Activated CD8-positive, alpha-beta memory T cell treated with anti-CD3 and anti-CD28 coated beads, Interleukin-2, amount 50 U/mL, for 24 hours (primary cell): ENCODE results near the gene MXI1.

ENCODE experiments used
- DNase-seq: peaks from one replicate; pipeline ENCODE4 v3.0.0-alpha.2; 2020; ENCODE audit errors: extremely low read depth

The MXI1 gene

GRCh38 chr10:110274647-110275046, 67.2 kb downstream of the MXI1 start:
- no peak for DNase-seq

- DNase-seq = no peak
Observed at GRCh38 chr10:110275128-110275729, 67.8 kb downstream of the MXI1 start.

GRCh38 chr10:110276603-110277002, 69.2 kb downstream of the MXI1 start:
- DNase-seq = no peak

GRCh38 chr10:110277591-110277990, 70.2 kb downstream of the MXI1 start:
- DNase-seq = no peak

DNA sequence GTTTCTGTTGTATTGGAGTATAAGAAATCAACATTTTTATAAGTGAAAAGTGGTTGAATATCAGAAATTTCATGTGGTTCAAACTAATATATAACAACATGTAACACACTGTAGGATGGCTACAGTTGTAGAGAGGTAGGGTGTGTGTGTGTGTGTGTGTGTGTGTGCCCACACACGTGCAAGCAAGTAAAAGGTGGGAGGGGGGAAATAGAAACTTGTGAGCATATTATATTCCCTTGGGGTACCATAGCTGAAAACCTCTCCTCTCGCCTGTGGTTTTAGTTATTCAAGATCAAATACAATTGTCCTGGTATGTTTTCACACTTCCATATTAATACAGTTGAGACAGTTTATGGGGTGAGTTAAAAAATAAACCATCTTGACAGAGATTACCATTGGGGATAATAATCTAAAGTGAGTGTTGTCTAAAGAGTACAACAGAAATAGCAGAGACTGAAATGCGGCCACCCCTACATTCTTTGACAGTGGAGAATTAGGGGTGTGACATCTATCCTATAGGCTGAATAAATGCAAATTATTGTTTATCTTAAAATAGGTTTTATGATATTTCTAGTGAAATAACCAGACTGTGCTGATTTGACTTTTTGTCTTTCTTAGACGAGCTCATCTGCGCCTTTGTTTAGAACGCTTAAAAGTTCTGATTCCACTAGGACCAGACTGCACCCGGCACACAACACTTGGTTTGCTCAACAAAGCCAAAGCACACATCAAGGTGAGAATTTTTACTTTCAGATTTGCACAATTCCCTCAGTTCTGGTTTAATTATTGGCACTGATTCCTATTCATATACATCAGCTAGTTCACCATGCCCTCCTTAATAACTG, 71.4 kb downstream of the MXI1 start:
- no peak for DNase-seq

DNA sequence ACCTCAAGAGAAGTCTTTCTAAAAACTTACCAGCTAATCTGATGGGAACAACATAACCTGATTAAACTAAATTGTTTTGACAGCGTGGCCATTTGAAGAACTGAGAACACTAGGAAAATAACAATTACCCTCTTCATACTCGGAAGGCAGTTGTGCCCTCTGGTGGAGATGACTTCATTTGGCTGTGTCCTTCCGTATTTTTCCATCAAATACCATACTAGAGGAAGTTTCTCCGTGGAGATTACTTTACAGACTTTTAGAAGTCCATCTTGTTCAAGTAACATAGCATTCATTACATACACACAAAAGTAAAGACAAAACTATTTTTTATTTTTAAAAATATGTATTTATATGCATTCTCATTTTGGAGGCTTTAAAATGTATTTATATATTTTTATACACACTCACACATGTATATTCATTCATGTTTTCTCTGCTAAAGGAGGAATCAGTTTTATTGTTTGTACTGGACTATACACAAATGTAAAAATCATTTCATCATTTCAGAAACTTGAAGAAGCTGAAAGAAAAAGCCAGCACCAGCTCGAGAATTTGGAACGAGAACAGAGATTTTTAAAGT, 72.1 kb downstream of the MXI1 start:
- no peak for DNase-seq

- DNase-seq = no peak
Observed at GRCh38 chr10:110284262-110284661, 76.9 kb downstream of the MXI1 start.

- DNase-seq = no peak
Observed at GRCh38 chr10:110285501-110285900, 78.1 kb downstream of the MXI1 start.

GRCh38 chr10:110286841-110287240, 79.4 kb downstream of the MXI1 start:
- DNase-seq = no peak

DNA sequence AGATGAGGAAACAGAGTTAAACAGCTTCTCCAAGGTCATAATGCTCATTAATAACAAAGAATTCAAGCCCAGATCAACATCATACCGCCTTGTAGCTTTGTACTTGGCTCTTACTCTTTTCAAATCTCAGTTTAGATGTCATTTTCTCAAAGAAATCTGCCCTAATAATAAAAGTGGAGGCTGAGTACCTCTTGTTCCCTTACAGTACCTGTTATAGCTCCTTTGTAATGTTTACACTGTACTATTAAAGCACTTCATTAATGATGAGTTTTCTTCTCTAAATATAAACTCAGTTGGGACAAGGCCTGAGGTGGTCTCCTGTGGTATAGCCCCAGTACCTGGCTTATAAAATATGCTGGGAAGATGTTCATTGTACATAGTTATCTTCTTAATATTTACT, 89.6 kb downstream of the MXI1 start:
- no peak for DNase-seq

- DNase-seq = no peak
Observed at GRCh38 chr10:110300486-110300986, 93.1 kb downstream of the MXI1 start.

DNA sequence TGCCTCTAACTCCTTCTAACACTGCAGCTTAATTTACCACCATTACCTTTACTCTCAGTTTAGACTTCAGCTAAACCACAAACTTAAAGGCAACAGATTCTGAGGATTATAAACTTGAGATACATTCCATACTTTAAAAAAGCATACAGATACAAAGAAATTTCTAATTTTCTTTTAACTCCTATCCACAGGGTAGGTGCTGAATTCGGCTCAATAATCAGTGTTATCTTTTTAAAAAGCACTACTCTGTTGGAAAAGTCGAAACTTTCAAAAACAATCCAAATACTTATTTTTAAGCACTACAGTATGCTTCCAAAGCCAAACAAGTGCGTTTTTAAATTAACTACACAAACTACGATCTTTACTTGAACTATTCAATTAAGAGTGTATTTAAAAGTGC, 96.3 kb downstream of the MXI1 start:
- no peak for DNase-seq

DNA sequence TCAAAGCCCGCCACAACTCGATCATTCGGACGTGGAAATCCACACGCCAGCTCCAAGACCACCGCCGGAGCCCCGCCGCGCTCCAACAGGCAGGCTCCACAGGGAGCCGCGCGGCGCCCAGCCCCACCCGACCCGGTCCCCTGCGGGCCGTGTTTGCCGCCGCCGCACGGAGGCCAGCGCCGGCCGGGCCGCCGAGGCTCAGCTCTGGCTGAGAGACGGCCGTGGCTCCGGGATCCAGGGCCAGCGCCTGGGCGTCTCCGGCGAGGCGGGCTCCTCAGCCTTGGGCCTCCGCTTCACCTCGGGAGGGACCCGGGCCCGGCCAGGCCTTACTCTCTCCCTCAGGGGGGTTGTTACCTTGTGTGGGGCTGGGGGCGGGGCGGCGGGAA, 97.0 kb downstream of the MXI1 start:
- DNase-seq = no peak

- DNase-seq = peak; percentile 90
Observed at GRCh38 chr10:110304780-110305421, 97.5 kb downstream of the MXI1 start, which contains the start of gene SMNDC1. SMNDC1 (minus strand) TSS chr10:110304920; CDS start chr10:110303587, 1,333 bp downstream.

GRCh38 chr10:110305767-110306451, 98.5 kb downstream of the MXI1 start:
- DNase-seq = no peak

DNA sequence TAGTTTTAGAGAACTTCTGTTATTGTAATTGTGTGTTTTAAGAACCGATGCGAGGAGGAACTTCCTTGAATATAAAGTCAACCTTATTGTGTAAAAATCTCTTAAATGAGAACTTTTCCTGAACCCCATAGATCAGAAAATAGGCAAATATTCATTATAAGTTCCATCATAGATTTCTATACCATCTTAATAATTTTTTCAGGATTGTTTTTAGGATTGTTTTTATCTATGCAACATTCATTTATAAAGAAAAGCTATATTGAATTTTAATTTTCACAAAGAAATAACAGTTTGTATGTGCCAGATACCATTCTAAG, 99.0 kb downstream of the MXI1 start:
- DNase-seq = no peak

DNA sequence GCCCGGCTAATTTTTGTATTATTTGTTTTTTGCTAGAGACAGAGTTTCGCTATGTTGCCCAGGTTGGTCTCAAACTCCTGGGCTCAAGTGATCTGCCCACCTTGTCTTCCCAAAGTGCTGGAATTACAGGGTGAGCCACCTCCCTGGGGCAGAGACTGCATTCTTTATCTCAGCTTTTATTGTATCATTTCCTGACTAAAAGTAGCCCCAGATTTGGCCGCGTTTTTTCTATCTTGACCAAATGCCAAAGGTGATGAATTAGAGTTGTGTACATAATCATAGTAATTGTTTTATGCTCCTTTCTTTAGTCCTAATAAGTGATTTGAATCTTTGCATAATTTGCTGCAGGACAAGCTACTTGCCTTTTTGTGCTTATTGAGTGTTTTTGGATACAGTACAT, 100.4 kb downstream of the MXI1 start:
- DNase-seq = no peak

DNA sequence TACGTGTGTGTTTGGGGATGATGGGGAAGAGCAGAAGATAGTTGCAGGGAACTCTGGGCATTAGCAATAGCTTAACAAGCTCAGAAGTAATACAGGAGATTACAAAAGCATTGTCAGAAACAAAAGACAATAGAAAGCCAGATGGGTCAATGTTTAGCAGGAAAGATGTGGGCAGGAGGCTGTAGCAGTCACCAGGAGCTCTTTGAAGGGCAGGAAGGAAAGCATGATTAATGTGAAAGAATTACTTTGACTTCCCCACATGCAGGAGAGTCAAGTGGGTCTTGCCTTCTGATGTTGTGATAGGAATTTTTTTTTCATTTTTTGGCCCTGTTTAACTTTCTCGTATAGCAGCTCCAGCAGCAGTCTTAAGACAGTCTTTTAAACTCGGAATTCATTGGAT, 103.3 kb downstream of the MXI1 start:
- no peak for DNase-seq

DNA sequence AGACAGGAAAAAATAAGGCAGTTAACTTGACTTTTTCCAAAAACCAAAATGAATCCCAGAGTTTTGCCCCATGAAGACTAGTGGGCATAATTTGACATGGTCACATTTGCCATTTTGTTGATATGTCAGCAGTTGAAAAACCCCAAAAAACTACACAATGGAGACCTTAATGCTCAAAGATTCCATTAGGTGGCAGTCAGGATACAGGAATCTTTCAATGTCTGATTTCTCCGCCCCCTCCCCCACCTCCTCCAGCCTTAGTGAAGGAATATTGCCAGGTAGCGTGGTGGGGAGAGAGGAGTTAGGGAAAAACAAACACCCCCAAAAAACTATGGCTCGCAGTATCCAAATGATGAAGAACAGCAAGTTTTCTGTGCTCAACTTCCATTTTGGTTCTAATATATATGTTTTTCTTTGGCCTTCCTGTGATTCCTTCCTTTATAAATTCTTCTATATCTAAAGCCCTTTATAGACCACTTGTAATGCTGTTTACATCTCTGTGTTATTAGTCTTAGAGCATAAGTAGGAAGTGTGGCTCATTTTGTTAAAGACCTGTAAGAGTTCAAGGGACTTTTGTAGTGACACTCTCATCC, 104.0 kb downstream of the MXI1 start:
- no peak for DNase-seq

- DNase-seq = no peak
Observed at GRCh38 chr10:110312206-110312605, 104.8 kb downstream of the MXI1 start.

GRCh38 chr10:110313674-110314073, 106.3 kb downstream of the MXI1 start:
- DNase-seq = no peak
